K562 (cell line): ENCODE data around the gene MDM4. TPM values are rescaled to one million over a fixed set of nuclear protein-coding genes. Genes with fewer than 3 reads are reported as not detected.

Experiments used
- ARID1B ChIP-seq: fragments of 450-650 bp; IDR thresholded peaks from 2 replicates; pipeline ENCODE4 v1.6.1; 2016; ENCODE audit warnings: antibody characterized with exemption, mild to moderate bottlenecking, inconsistent platforms
- BDP1 ChIP-seq: IDR thresholded peaks from 3 replicates; pipeline ENCODE4 v1.6.1; 2011; ENCODE audit not compliant: insufficient read length, insufficient read depth
- CBX8 ChIP-seq: fragments of 200-600 bp; sonication (generic); IDR thresholded peaks from 2 replicates; pipeline ENCODE4 v1.6.1; 2012; ENCODE audit warnings: borderline replicate concordance, mixed run types, low read depth, mild to moderate bottlenecking, moderate library complexity, mixed read lengths, low read length, control low read depth, inconsistent platforms; ENCODE audit not compliant: poor library complexity, severe bottlenecking; ENCODE audit errors: extremely low read depth
- ETV5 ChIP-seq: sonication (generic); formaldehyde crosslinking; IDR thresholded peaks from 2 replicates; pipeline ENCODE4 v1.4.0; 2020; ENCODE audit warnings: low read depth, mild to moderate bottlenecking, missing genetic modification reagents
- FOXA1 ChIP-seq: fragments of 450-650 bp; IDR thresholded peaks from 2 replicates; pipeline ENCODE4 v1.6.1; 2016; ENCODE audit warnings: mild to moderate bottlenecking, borderline replicate concordance
- FOXJ2 ChIP-seq: fragments of 200-800 bp; sonication (Bioruptor generic); IDR thresholded peaks from 2 replicates; pipeline ENCODE4 v1.6.1; 2016; ENCODE audit warnings: missing genetic modification characterization, missing compliant biosample characterization
- FOXK1 ChIP-seq: sonication (generic); formaldehyde crosslinking; IDR thresholded peaks from 2 replicates; pipeline ENCODE4 v1.8.0; 2022; ENCODE audit warnings: missing genetic modification reagents, mild to moderate bottlenecking, borderline replicate concordance
- MAZ ChIP-seq, 2 experiments: fragments of 450-650 bp in 1 of 2; sonication (generic) in 1 of 2; formaldehyde crosslinking; IDR thresholded peaks in 1 of 2; conservative IDR thresholded peaks in 1 of 2; 2 replicates each; pipeline versions ENCODE4 v1.4.0 to v1.5.0; 2020; ENCODE audit warnings: mild to moderate bottlenecking in 1 of 2, missing genetic modification reagents in 1 of 2
- POLR2B ChIP-seq: fragments of 450-650 bp; IDR thresholded peaks from 2 replicates; pipeline ENCODE4 v1.6.1; 2018; ENCODE audit warnings: low read depth; ENCODE audit not compliant: partially characterized antibody
- ZNF224 ChIP-seq: sonication (generic); formaldehyde crosslinking; IDR thresholded peaks from 2 replicates; pipeline ENCODE4 v1.8.0; 2022; ENCODE audit warnings: mild to moderate bottlenecking, missing genetic modification reagents
- polyA plus RNA-seq, 8 experiments: library from polyadenylated mRNA; depleted of rRNA in 4 of 8; stranded (reverse) in 5 of 8; unstranded in 3 of 8; fragments of >200 nt; fragmentation: Nextera tagmentation in 2 of 8; fragmentation: Illumina TruSeq in 1 of 8; extraction: Ambion mirVana in 2 of 8; extraction: Trizol in 1 of 8; gene quantifications; 2 replicates each; pipeline versions ENCODE4 v1.2.1 to v1.2.3, GENCODE V29; 2011 to 2014; ENCODE audit warnings: inconsistent platforms in 1 of 8, missing spikeins in 1 of 8
- total RNA-seq, 7 experiments: library from RNA; depleted of rRNA in 6 of 7; stranded (reverse); fragments of >200 nt in 6 of 7; fragmentation: Illumina TruSeq in 2 of 7; extraction: Trizol in 2 of 7; gene quantifications; 2 replicates each; pipeline versions ENCODE4 v1.2.1 to v1.2.3, GENCODE V29; 2011 to 2021; ENCODE audit warnings: low replicate concordance in 1 of 7
- TF ChIP-seq, protein P1 (sequence below): sonication (generic); formaldehyde crosslinking; IDR thresholded peaks from 2 replicates; pipeline ENCODE4 v1.8.0; 2022; ENCODE audit warnings: mild to moderate bottlenecking, missing genetic modification reagents, borderline replicate concordance
- TF ChIP-seq, protein P2 (sequence below): fragments of 450-650 bp; IDR thresholded peaks from one replicate; pipeline ENCODE4 v1.6.1; 2018; ENCODE audit warnings: mild to moderate bottlenecking, moderate library complexity; ENCODE audit not compliant: partially characterized antibody
- TF ChIP-seq, protein P3 (sequence below): fragments of 250-450 bp; sonication (Bioruptor Pico); IDR thresholded peaks from 2 replicates; pipeline ENCODE4 v1.4.0; 2020; ENCODE audit warnings: mild to moderate bottlenecking, moderate library complexity
- TF ChIP-seq, protein P4 (sequence below): fragments of 250-450 bp; sonication (Bioruptor Pico); IDR thresholded peaks from 2 replicates; pipeline ENCODE4 v1.8.0; 2021; ENCODE audit warnings: mild to moderate bottlenecking, moderate library complexity
- TF ChIP-seq, protein P5 (sequence below): fragments of 250-450 bp; sonication (Bioruptor Pico); IDR thresholded peaks from 2 replicates; pipeline ENCODE4 v1.4.0; 2020; ENCODE audit warnings: borderline replicate concordance

Gene MDM4
- total and polyA plus RNA-seq, 9 of the 15 experiments (the other 6 are each of a cell fraction or from before 2014, with no cell fraction given), result 3.3 to 61.7 (median 21.2) TPM

DNA sequence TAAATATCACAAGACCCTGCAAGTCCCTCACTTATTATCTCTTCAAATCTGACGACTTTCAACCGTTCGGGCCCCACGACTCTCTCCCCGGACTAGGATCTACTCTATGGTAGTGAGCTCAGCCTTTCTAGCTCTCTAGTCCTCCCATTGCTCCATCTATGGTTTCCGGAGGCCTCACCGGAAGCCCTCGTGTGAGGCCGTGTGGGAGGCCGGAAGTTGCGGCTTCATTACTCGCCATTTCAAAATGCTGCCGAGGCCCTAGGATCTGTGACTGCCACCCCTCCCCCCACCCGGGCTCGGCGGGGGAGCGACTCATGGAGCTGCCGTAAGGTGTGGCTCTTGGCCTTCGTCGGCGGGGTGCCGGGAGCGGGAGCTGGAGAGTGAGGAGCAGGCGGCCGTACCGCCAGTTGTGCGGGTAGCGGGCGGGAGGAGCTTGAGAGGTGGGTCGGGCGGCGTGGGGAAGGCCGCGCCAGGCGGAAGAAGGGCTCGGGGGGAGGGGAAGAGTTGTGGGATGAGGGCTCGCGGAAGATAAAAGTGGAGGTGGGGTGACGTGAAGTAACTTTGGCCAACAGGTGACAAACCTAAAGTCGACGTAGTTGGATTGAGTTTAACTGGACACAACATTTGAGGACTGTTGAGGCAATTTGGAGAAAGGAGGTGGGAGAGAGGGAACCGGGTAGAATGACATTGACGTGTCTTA, at the start of gene MDM4 (continued):
- TF ChIP-seq, protein P1, sequence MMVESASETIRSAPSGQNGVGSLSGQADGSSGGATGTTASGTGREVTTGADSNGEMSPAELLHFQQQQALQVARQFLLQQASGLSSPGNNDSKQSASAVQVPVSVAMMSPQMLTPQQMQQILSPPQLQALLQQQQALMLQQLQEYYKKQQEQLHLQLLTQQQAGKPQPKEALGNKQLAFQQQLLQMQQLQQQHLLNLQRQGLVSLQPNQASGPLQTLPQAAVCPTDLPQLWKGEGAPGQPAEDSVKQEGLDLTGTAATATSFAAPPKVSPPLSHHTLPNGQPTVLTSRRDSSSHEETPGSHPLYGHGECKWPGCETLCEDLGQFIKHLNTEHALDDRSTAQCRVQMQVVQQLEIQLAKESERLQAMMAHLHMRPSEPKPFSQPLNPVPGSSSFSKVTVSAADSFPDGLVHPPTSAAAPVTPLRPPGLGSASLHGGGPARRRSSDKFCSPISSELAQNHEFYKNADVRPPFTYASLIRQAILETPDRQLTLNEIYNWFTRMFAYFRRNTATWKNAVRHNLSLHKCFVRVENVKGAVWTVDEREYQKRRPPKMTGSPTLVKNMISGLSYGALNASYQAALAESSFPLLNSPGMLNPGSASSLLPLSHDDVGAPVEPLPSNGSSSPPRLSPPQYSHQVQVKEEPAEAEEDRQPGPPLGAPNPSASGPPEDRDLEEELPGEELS (CRISPR knock-in tag), result peak; percentile 73; the same call in 1 of the 2 replicates
- TF ChIP-seq BDP1 (no peak), POLR2B (peak; percentile 92), ARID1B (peak; percentile 79), ZNF224 (CRISPR knock-in tag) (peak; percentile 44; the same call in 1 of the 2 replicates), MAZ (CRISPR knock-in tag; conservative IDR thresholded peaks at IDR 0.05 in 1 of 2, IDR thresholded peaks at IDR 0.05 in 1 of 2) (peak; percentile 89 to 94), FOXK1 (CRISPR knock-in tag) (0 out of 2 replicates have a peak, but pooled peaks have one; percentile 17), CBX8 (no peak), FOXJ2 (peak; percentile 61), ETV5 (CRISPR knock-in tag) (peak; percentile 99), FOXA1 (no peak)
- TF ChIP-seq, protein P2, sequence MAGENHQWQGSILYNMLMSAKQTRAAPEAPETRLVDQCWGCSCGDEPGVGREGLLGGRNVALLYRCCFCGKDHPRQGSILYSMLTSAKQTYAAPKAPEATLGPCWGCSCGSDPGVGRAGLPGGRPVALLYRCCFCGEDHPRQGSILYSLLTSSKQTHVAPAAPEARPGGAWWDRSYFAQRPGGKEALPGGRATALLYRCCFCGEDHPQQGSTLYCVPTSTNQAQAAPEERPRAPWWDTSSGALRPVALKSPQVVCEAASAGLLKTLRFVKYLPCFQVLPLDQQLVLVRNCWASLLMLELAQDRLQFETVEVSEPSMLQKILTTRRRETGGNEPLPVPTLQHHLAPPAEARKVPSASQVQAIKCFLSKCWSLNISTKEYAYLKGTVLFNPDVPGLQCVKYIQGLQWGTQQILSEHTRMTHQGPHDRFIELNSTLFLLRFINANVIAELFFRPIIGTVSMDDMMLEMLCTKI, result no peak
- TF ChIP-seq, protein P3, sequence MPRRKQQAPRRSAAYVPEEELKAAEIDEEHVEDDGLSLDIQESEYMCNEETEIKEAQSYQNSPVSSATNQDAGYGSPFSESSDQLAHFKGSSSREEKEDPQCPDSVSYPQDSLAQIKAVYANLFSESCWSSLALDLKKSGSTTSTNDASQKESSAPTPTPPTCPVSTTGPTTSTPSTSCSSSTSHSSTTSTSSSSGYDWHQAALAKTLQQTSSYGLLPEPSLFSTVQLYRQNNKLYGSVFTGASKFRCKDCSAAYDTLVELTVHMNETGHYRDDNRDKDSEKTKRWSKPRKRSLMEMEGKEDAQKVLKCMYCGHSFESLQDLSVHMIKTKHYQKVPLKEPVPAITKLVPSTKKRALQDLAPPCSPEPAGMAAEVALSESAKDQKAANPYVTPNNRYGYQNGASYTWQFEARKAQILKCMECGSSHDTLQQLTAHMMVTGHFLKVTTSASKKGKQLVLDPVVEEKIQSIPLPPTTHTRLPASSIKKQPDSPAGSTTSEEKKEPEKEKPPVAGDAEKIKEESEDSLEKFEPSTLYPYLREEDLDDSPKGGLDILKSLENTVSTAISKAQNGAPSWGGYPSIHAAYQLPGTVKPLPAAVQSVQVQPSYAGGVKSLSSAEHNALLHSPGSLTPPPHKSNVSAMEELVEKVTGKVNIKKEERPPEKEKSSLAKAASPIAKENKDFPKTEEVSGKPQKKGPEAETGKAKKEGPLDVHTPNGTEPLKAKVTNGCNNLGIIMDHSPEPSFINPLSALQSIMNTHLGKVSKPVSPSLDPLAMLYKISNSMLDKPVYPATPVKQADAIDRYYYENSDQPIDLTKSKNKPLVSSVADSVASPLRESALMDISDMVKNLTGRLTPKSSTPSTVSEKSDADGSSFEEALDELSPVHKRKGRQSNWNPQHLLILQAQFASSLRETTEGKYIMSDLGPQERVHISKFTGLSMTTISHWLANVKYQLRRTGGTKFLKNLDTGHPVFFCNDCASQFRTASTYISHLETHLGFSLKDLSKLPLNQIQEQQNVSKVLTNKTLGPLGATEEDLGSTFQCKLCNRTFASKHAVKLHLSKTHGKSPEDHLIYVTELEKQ (CRISPR knock-in tag), result no peak
- TF ChIP-seq, protein P4, sequence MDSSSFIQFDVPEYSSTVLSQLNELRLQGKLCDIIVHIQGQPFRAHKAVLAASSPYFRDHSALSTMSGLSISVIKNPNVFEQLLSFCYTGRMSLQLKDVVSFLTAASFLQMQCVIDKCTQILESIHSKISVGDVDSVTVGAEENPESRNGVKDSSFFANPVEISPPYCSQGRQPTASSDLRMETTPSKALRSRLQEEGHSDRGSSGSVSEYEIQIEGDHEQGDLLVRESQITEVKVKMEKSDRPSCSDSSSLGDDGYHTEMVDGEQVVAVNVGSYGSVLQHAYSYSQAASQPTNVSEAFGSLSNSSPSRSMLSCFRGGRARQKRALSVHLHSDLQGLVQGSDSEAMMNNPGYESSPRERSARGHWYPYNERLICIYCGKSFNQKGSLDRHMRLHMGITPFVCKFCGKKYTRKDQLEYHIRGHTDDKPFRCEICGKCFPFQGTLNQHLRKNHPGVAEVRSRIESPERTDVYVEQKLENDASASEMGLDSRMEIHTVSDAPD (CRISPR knock-in tag), result no peak
- TF ChIP-seq, protein P5, sequence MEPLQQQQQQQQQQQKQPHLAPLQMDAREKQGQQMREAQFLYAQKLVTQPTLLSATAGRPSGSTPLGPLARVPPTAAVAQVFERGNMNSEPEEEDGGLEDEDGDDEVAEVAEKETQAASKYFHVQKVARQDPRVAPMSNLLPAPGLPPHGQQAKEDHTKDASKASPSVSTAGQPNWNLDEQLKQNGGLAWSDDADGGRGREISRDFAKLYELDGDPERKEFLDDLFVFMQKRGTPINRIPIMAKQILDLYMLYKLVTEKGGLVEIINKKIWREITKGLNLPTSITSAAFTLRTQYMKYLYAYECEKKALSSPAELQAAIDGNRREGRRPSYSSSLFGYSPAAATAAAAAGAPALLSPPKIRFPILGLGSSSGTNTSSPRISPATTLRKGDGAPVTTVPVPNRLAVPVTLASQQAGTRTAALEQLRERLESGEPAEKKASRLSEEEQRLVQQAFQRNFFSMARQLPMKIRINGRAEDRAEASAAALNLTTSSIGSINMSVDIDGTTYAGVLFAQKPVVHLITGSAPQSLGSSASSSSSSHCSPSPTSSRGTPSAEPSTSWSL (CRISPR knock-in tag), result no peak
